HepG2 (cell line): ENCODE data around the gene UNC5CL. TPM values are rescaled to one million over a fixed set of nuclear protein-coding genes. Genes with fewer than 3 reads are reported as not detected.
A peak's percentile ranks its signal among the peaks of the same experiment; 100 is the strongest.

ENCODE experiments used
- ETV5 ChIP-seq: IDR thresholded peaks from 2 replicates; pipeline ENCODE4 v1.6.1; 2018; ENCODE audit warnings: missing biosample characterization, missing genetic modification reagents, inconsistent platforms, borderline replicate concordance
- FOXJ3 ChIP-seq: sonication (generic); formaldehyde crosslinking; IDR thresholded peaks from 2 replicates; pipeline ENCODE4 v1.4.0; 2020; ENCODE audit warnings: missing genetic modification reagents, mild to moderate bottlenecking, borderline replicate concordance
- GATA4 ChIP-seq: sonication (generic); IDR thresholded peaks from 2 replicates; pipeline ENCODE4 v1.6.1; 2016; ENCODE audit warnings: antibody characterized with exemption, low read depth, borderline replicate concordance
- GFI1 ChIP-seq: sonication (generic); formaldehyde crosslinking; IDR thresholded peaks from 2 replicates; pipeline ENCODE4 v1.5.0; 2020; ENCODE audit warnings: missing genetic modification reagents, mild to moderate bottlenecking, borderline replicate concordance
- HOXA7 ChIP-seq: sonication (generic); formaldehyde crosslinking; IDR thresholded peaks from 2 replicates; pipeline ENCODE4 v1.8.1; 2022; ENCODE audit warnings: mild to moderate bottlenecking, missing genetic modification reagents, moderate library complexity
- JDP2 ChIP-seq: sonication (generic); formaldehyde crosslinking; IDR thresholded peaks from 2 replicates; pipeline ENCODE4 v1.8.1; 2022; ENCODE audit warnings: missing genetic modification reagents, borderline replicate concordance
- NBN ChIP-seq: fragments of 450-650 bp; conservative IDR thresholded peaks from 2 replicates; pipeline ENCODE4 v1.6.1; 2017
- ZNF652 ChIP-seq: IDR thresholded peaks from 2 replicates; pipeline ENCODE4 v1.6.1; 2016; ENCODE audit warnings: low read depth, borderline replicate concordance
- polyA plus RNA-seq, 8 experiments: library from polyadenylated mRNA; depleted of rRNA in 3 of 8; stranded (reverse) in 7 of 8; unstranded in 1 of 8; fragments of >200 nt; fragmentation: Illumina TruSeq in 4 of 8; extraction: Trizol in 4 of 8; gene quantifications; 2 replicates each; pipeline versions ENCODE4 v1.2.1 to v1.2.3, GENCODE V29; 2011 to 2016; ENCODE audit warnings: low read depth in 4 of 8, missing spikeins in 1 of 8, mixed read lengths in 1 of 8; ENCODE audit not compliant: insufficient read depth in 1 of 8
- total RNA-seq, 5 experiments: library from RNA; depleted of rRNA; stranded (reverse); fragments of >200 nt; fragmentation: Illumina TruSeq; extraction: Trizol; gene quantifications; 2 replicates each; pipeline ENCODE4 v1.2.3, GENCODE V29; 2016; ENCODE audit warnings: low read depth in 1 of 5
- TF ChIP-seq, protein P1 (sequence below): sonication (generic); formaldehyde crosslinking; IDR thresholded peaks from 2 replicates; pipeline ENCODE4 v1.4.0; 2020; ENCODE audit warnings: mild to moderate bottlenecking, missing genetic modification reagents, borderline replicate concordance
- TF ChIP-seq, protein P2 (sequence below): IDR thresholded peaks from 2 replicates; pipeline ENCODE4 v1.6.1; 2016; ENCODE audit warnings: mild to moderate bottlenecking
- TF ChIP-seq, protein P3 (sequence below): sonication (generic); formaldehyde crosslinking; IDR thresholded peaks from 2 replicates; pipeline ENCODE4 v1.5.1; 2020; ENCODE audit warnings: mild to moderate bottlenecking, missing genetic modification reagents, moderate library complexity
- TF ChIP-seq, protein P4 (sequence below): sonication (generic); IDR thresholded peaks from 2 replicates; pipeline ENCODE4 v1.6.1; 2016; ENCODE audit warnings: low read depth, borderline replicate concordance
- TF ChIP-seq, protein P5 (sequence below): sonication (generic); formaldehyde crosslinking; IDR thresholded peaks from 2 replicates; pipeline ENCODE4 v1.5.1; 2020; ENCODE audit warnings: mild to moderate bottlenecking, missing genetic modification reagents

Gene UNC5CL
- total and polyA plus RNA-seq, 2 of the 13 experiments (the other 11 are each of a cell fraction or from before 2014, with no cell fraction given) = 2.4 to 2.5 TPM

DNA sequence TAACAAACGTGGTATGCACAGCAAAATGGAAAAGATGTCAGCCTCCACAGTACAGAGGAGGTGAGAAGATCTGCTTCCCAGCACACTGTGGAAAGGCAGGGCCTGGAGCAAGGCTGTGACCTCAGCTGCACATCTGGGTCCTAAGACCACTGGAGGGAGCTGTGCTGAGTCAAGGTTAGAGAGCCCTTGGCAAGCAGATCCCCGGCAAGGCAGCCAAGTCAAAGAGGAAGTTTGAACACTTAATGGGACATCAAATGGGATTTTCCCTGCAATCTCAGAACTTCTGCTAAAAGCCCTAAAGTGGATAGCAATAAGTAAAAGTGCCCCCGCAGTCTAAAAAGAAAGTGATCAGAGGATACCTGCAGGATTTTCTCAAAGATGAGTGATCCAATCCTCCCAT lies 39.5 kb downstream of the UNC5CL start (continued):
- TF ChIP-seq, protein P1, sequence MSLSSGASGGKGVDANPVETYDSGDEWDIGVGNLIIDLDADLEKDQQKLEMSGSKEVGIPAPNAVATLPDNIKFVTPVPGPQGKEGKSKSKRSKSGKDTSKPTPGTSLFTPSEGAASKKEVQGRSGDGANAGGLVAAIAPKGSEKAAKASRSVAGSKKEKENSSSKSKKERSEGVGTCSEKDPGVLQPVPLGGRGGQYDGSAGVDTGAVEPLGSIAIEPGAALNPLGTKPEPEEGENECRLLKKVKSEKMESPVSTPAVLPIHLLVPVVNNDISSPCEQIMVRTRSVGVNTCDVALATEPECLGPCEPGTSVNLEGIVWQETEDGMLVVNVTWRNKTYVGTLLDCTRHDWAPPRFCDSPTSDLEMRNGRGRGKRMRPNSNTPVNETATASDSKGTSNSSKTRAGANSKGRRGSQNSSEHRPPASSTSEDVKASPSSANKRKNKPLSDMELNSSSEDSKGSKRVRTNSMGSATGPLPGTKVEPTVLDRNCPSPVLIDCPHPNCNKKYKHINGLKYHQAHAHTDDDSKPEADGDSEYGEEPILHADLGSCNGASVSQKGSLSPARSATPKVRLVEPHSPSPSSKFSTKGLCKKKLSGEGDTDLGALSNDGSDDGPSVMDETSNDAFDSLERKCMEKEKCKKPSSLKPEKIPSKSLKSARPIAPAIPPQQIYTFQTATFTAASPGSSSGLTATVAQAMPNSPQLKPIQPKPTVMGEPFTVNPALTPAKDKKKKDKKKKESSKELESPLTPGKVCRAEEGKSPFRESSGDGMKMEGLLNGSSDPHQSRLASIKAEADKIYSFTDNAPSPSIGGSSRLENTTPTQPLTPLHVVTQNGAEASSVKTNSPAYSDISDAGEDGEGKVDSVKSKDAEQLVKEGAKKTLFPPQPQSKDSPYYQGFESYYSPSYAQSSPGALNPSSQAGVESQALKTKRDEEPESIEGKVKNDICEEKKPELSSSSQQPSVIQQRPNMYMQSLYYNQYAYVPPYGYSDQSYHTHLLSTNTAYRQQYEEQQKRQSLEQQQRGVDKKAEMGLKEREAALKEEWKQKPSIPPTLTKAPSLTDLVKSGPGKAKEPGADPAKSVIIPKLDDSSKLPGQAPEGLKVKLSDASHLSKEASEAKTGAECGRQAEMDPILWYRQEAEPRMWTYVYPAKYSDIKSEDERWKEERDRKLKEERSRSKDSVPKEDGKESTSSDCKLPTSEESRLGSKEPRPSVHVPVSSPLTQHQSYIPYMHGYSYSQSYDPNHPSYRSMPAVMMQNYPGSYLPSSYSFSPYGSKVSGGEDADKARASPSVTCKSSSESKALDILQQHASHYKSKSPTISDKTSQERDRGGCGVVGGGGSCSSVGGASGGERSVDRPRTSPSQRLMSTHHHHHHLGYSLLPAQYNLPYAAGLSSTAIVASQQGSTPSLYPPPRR = no peak
- TF ChIP-seq HOXA7 = no peak
- TF ChIP-seq ETV5 (CRISPR knock-in tag) = peak; percentile 17; the same call in 1 of the 2 replicates
- TF ChIP-seq, protein P2, sequence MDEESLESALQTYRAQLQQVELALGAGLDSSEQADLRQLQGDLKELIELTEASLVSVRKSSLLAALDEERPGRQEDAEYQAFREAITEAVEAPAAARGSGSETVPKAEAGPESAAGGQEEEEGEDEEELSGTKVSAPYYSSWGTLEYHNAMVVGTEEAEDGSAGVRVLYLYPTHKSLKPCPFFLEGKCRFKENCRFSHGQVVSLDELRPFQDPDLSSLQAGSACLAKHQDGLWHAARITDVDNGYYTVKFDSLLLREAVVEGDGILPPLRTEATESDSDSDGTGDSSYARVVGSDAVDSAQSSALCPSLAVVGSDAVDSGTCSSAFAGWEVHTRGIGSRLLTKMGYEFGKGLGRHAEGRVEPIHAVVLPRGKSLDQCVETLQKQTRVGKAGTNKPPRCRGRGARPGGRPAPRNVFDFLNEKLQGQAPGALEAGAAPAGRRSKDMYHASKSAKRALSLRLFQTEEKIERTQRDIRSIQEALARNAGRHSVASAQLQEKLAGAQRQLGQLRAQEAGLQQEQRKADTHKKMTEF (CRISPR knock-in tag) = 0 out of 2 replicates have a peak, but pooled peaks have one; percentile 24
- no peak for TF ChIP-seq FOXJ3
- TF ChIP-seq, protein P3, sequence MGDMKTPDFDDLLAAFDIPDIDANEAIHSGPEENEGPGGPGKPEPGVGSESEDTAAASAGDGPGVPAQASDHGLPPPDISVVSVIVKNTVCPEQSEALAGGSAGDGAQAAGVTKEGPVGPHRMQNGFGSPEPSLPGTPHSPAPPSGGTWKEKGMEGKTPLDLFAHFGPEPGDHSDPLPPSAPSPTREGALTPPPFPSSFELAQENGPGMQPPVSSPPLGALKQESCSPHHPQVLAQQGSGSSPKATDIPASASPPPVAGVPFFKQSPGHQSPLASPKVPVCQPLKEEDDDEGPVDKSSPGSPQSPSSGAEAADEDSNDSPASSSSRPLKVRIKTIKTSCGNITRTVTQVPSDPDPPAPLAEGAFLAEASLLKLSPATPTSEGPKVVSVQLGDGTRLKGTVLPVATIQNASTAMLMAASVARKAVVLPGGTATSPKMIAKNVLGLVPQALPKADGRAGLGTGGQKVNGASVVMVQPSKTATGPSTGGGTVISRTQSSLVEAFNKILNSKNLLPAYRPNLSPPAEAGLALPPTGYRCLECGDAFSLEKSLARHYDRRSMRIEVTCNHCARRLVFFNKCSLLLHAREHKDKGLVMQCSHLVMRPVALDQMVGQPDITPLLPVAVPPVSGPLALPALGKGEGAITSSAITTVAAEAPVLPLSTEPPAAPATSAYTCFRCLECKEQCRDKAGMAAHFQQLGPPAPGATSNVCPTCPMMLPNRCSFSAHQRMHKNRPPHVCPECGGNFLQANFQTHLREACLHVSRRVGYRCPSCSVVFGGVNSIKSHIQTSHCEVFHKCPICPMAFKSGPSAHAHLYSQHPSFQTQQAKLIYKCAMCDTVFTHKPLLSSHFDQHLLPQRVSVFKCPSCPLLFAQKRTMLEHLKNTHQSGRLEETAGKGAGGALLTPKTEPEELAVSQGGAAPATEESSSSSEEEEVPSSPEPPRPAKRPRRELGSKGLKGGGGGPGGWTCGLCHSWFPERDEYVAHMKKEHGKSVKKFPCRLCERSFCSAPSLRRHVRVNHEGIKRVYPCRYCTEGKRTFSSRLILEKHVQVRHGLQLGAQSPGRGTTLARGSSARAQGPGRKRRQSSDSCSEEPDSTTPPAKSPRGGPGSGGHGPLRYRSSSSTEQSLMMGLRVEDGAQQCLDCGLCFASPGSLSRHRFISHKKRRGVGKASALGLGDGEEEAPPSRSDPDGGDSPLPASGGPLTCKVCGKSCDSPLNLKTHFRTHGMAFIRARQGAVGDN (CRISPR knock-in tag) = peak; percentile 40; the same call in 1 of the 2 replicates
- TF ChIP-seq ZNF652 (CRISPR knock-in tag) = no peak
- TF ChIP-seq, protein P4, sequence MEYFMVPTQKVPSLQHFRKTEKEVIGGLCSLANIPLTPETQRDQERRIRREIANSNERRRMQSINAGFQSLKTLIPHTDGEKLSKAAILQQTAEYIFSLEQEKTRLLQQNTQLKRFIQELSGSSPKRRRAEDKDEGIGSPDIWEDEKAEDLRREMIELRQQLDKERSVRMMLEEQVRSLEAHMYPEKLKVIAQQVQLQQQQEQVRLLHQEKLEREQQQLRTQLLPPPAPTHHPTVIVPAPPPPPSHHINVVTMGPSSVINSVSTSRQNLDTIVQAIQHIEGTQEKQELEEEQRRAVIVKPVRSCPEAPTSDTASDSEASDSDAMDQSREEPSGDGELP = peak; percentile 60; the same call in 1 of the 2 replicates
- no peak for TF ChIP-seq GFI1
- no peak for TF ChIP-seq GATA4
- TF ChIP-seq JDP2 = no peak
- TF ChIP-seq NBN = no peak
- TF ChIP-seq, protein P5, sequence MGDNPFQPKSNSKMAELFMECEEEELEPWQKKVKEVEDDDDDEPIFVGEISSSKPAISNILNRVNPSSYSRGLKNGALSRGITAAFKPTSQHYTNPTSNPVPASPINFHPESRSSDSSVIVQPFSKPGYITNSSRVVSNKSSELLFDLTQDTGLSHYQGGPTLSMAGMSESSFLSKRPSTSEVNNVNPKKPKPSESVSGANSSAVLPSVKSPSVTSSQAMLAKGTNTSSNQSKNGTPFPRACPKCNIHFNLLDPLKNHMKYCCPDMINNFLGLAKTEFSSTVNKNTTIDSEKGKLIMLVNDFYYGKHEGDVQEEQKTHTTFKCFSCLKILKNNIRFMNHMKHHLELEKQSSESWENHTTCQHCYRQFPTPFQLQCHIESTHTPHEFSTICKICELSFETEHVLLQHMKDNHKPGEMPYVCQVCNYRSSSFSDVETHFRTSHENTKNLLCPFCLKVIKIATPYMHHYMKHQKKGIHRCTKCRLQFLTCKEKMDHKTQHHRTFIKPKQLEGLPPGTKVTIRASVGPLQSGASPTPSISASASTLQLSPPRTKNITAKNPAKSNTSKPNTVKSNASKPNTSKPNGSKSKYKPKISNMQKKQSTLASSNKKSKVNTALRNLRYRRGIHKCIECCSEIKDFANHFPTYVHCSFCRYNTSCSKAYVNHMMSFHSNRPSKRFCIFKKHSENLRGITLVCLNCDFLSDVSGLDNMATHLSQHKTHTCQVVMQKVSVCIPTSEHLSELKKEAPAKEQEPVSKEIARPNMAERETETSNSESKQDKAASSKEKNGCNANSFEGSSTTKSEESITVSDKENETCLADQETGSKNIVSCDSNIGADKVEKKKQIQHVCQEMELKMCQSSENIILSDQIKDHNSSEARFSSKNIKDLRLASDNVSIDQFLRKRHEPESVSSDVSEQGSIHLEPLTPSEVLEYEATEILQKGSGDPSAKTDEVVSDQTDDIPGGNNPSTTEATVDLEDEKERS (CRISPR knock-in tag) = 0 out of 2 replicates have a peak, but pooled peaks have one; percentile 36
